GM19372 (cell line): ENCODE results near the gene MKRN2.
"Not testable (repeated sequence)": the region's sequence is repeated elsewhere in the genome, so short reads cannot be mapped to it uniquely, and the experiment has no call there.

Experiments used
- ATAC-seq: cut with Tn5 transposase; IDR thresholded peaks from one replicate; pipeline ENCODE4 v1.9.1; 2021; ENCODE audit warnings: mild to moderate bottlenecking, low read depth, moderate library complexity; ENCODE audit not compliant: unreplicated experiment

The MKRN2 gene

DNA sequence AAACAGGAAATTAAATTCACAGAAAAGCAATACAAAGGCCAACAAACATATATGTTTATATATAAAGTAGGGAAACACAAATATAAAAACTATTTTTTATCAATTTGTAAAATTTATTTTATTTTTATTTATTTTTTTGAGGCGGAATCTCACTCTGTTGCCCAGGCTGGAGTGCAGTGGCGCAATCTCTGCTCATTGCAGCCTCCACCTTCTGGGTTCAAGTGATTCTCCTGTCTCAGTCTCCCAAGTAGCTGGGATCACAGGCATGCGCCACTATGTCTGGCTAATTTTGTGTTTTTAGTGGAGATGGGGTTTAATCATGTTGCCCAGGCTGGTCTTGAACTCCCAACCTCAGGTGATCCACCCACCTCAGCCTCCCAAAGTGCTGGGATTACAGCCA is 68.1 kb downstream of the MKRN2 start:
- ATAC-seq, result not testable (repeated sequence)

DNA sequence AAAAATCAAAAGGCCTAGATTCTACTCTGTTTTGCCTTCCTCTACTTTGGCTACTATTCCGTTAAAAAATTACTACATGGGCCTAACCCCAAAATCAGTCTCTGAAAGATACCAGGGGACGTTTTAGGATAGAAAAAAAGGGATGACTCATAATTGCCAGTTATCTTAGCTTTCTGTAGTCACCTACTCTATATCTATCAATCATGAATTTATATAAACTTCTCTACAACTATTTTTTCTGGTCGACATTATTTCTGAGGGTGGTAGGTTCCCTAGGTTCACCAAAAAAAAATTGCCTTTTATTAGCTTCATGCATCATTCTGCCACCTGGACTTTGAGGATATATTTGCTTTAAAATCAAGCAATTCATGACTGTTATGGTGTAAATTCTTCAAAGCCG is 70.5 kb downstream of the MKRN2 start:
- no peak for ATAC-seq

DNA sequence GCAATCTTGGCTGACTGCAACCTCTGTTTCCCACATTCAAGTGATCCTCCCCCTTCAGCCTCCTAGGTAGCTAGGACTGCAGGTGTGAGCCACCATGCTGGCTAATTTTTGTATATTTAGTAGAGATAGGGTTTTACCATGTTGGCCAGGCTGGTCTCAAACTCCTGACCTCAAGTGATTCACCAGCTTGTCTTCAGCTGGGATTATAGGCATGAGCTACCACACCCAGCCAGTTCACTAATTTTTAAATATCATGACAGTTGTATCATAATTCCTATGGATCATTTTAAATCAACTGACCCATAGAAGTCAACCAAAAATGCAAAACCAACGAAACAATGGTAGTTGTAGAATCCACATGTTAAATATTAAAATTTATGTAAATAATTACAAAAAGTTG is 71.9 kb downstream of the MKRN2 start:
- ATAC-seq, result no peak

DNA sequence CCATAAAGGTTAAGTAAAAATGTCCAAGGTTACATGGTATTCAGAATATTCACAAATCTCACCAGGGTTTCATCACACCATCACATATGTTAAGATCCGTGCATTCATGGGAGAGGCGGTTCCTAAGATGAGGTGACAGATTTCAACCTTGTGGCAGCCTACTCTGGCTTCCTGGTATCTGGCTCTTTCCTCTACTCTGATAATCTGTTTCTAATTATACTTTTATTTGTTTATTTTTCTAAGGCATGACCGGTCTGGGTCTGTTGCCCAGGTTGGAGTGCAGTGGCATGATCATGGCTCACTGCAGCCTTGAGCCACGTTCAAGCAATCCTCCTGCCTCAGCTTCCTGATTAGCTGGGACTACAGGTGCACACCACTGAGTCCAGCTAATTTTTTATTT is 72.7 kb downstream of the MKRN2 start:
- ATAC-seq, result no peak

DNA sequence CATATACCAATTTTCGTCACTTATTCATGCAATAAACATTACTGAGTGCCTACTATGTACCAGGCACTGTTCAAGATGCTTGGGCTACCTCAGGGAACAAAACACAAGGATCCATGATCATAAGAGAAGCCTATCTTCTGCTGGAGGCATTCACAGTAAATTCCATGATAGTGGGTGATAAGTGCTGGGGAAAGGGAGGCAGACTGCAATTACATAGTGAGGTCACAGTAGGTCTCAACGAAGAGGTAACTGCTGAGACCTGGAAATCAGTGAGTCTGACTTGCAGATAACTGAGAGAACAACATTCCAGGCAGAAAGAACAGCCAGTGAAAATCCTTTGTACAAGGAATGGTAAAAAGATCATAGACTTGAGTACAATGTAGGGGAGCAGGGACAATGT is 73.4 kb downstream of the MKRN2 start:
- no peak for ATAC-seq

DNA sequence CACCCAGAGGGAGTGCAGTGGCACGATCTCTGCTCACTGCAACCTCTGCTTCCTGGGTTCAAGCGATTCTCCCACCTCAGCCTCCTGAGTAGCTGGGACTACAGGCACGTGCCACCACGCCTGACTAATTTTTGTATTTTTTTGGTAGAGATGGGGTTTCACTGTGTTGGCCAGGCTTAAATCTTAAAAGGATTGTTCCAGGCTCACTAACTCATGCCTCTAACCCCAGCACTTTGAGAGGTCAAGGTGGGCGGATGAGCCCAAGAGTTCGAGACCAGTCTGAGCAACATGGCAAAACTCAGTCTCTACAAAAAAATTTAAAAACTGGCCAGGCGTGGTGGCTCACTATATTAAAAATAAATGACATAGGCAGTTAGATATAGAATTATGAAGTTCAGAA is 74.0 kb downstream of the MKRN2 start:
- not testable (repeated sequence) for ATAC-seq

DNA sequence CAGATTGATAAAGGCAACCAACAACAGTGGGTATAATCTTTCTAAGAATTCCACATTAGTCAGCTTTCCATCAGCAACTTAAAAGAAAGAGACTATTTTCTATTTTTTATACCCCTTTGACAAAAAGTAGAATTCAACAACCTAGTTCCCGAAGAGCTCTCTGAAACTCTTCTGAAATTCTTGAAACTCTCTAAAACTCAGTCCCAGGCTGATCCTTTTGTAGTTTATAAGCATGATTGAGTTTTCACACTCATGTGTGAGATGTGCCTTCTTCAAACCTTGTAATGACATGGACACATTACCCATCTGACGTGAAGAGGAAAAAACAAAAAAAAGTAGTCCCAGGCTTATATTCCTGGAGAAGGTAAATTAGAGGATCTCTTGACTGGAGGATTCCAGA is 75.6 kb downstream of the MKRN2 start:
- no peak for ATAC-seq

DNA sequence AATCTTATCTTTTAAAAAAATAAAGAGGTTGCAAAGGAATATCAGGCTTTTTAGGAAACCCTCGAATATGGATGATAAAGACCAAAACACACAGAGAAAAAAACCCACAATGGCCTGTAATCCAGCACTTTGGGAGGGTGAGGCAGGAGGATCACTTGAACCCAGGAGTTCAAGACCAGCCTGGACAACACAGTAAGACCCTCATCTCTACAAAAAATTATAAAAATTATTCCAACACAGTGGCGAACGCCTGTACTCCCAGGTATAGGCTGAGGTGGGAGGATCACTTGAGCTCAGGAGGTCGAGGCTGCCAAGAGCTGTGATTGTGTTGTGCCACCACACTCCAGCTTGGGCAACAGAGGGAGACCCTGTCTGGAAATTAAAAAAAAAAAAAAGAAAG is 76.2 kb downstream of the MKRN2 start:
- no peak for ATAC-seq
